Endothelial cell (in vitro differentiated cells): ENCODE measurements around the gene VAMP8. TPM values are rescaled to one million over a fixed set of nuclear protein-coding genes. Genes with fewer than 3 reads are reported as not detected.
"Not testable (repeated sequence)": the region's sequence is repeated elsewhere in the genome, so short reads cannot be mapped to it uniquely, and the experiment has no call there.

Experiments
- DNase-seq: peaks from one replicate; pipeline ENCODE4 v3.0.0; 2021; ENCODE audit warnings: low spot score
- H3K27ac Mint-ChIP-seq: one replicate; pipeline ENCODE4 v1.8.0; 2021; ENCODE audit warnings: mixed read lengths, inconsistent platforms; ENCODE audit not compliant: unreplicated experiment
- H3K27me3 Mint-ChIP-seq: one replicate; pipeline ENCODE4 v1.8.0; 2021; ENCODE audit warnings: mild to moderate bottlenecking, moderate library complexity, mixed read lengths, inconsistent platforms; ENCODE audit not compliant: unreplicated experiment
- H3K36me3 Mint-ChIP-seq: one replicate; pipeline ENCODE4 v1.8.0; 2021; ENCODE audit warnings: mild to moderate bottlenecking, low read depth, mixed read lengths, inconsistent platforms; ENCODE audit not compliant: unreplicated experiment
- H3K4me1 Mint-ChIP-seq: one replicate; pipeline ENCODE4 v1.8.0; 2021; ENCODE audit warnings: mild to moderate bottlenecking, mixed read lengths, inconsistent platforms; ENCODE audit not compliant: unreplicated experiment
- H3K4me3 Mint-ChIP-seq: one replicate; pipeline ENCODE4 v1.8.0; 2021; ENCODE audit warnings: mild to moderate bottlenecking, mixed read lengths, inconsistent platforms; ENCODE audit not compliant: unreplicated experiment
- H3K9me3 Mint-ChIP-seq: one replicate; pipeline ENCODE4 v1.8.0; 2021; ENCODE audit warnings: mixed read lengths, inconsistent platforms; ENCODE audit not compliant: unreplicated experiment
- total RNA-seq: library from RNA; stranded (reverse); fragmentation: NEBNext Ultra II Directional; extraction: Animal tissue kit (Norgen Biotek cat#: 25700); gene quantifications from one replicate; pipeline ENCODE4 v1.2.1, GENCODE V29; 2021; ENCODE audit not compliant: unreplicated experiment
- TF ChIP-seq, protein P1 (sequence below): fragments of 200-600 bp; sonication (generic); IDR thresholded peaks from one replicate; pipeline ENCODE4 v1.5.0; 2021; ENCODE audit warnings: antibody characterized with exemption; ENCODE audit not compliant: unreplicated experiment

Gene VAMP8
- total RNA-seq, 1 donor from 2014 or later = 225 TPM

- Mint-ChIP-seq H3K9me3 (no peaks in the 10 kb centered on the region), H3K36me3 (peaks cover 7% of the 10 kb centered on the region), H3K27ac (no peak overlapping the region), H3K4me1 (peaks cover 13% of the 10 kb centered on the region), H3K4me3 (peak overlapping the region; percentile 65), H3K27me3 (peaks cover 14% of the 10 kb centered on the region)
- TF ChIP-seq, protein P1, sequence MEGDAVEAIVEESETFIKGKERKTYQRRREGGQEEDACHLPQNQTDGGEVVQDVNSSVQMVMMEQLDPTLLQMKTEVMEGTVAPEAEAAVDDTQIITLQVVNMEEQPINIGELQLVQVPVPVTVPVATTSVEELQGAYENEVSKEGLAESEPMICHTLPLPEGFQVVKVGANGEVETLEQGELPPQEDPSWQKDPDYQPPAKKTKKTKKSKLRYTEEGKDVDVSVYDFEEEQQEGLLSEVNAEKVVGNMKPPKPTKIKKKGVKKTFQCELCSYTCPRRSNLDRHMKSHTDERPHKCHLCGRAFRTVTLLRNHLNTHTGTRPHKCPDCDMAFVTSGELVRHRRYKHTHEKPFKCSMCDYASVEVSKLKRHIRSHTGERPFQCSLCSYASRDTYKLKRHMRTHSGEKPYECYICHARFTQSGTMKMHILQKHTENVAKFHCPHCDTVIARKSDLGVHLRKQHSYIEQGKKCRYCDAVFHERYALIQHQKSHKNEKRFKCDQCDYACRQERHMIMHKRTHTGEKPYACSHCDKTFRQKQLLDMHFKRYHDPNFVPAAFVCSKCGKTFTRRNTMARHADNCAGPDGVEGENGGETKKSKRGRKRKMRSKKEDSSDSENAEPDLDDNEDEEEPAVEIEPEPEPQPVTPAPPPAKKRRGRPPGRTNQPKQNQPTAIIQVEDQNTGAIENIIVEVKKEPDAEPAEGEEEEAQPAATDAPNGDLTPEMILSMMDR = no peak
- no peak for DNase-seq
Measured at GRCh38 chr2:85613717-85614515, 36.5 kb downstream of the VAMP8 start.

- H3K36me3 Mint-ChIP-seq = peaks cover 12% of the 10 kb centered on the region
- not testable (repeated sequence) for DNase-seq, H3K9me3 Mint-ChIP-seq, H3K27ac Mint-ChIP-seq
- H3K4me1 Mint-ChIP-seq = peaks cover 15% of the 10 kb centered on the region
- peaks cover 12% of the 10 kb centered on the region for H3K27me3 Mint-ChIP-seq
- H3K4me3 Mint-ChIP-seq = peak overlapping the region; percentile 47
Measured at GRCh38 chr2:85614757-85615156, 37.4 kb downstream of the VAMP8 start.

DNA sequence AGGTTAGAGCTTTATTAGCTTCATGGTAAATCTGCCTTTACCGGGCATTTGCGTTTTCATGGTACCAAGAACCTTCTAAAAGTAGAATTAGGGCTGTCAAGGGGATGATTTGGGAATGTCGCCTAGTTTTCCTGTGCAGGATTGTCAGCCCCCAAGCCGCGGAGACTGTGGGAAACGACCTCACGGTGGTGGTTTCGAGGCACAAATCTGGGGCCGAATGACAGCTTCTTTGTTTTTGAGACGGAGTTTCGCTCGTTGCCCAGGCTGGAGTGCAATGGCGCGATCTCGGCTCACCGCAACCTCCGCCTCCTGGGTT is 38.0 kb downstream of the VAMP8 start:
- Mint-ChIP-seq H3K36me3 (peaks cover 9% of the 10 kb centered on the region), H3K27ac (no peak overlapping the region), H3K4me3 (peak overlapping the region; percentile 93), H3K9me3 (no peaks in the 10 kb centered on the region), H3K4me1 (peaks cover 12% of the 10 kb centered on the region), H3K27me3 (peaks cover 12% of the 10 kb centered on the region)
- TF ChIP-seq, protein P1 = no peak
- no peak for DNase-seq

DNA sequence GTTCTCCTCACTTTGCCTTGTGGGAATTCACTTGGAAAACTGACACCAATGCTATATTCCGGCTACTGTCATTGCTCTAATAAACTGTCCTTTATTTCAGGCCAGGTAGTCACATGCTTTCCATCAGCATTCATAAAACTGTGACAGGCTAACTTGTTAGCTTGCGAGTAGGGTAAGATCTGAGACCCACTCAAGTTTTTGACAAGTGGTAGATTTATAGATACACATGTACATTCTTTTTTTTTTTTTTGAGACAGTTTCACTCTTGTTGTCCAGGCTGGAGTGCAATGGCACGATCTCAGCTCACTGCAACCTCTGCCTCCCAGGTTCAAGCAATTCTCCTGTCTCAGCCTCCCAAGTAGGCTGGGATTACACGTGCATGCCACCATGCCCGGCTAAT is 40.3 kb downstream of the VAMP8 start:
- DNase-seq, H3K9me3 Mint-ChIP-seq, H3K4me1 Mint-ChIP-seq: not testable (repeated sequence)
- H3K4me3 Mint-ChIP-seq = peak overlapping the region; percentile 93
- H3K36me3 Mint-ChIP-seq = peaks cover 15% of the 10 kb centered on the region
- H3K27me3 Mint-ChIP-seq = peaks cover 11% of the 10 kb centered on the region
- peak overlapping the region; percentile 36 for H3K27ac Mint-ChIP-seq

GRCh38 chr2:85619617-85620016 is 42.2 kb downstream of the VAMP8 start:
- Mint-ChIP-seq H3K27me3 (peaks cover 3% of the 10 kb centered on the region), H3K36me3 (peaks cover 30% of the 10 kb centered on the region), H3K27ac (no peak overlapping the region), H3K4me3 (no peak overlapping the region), H3K4me1 (peaks cover 7% of the 10 kb centered on the region), H3K9me3 (no peaks in the 10 kb centered on the region)
- TF ChIP-seq, protein P1 = no peak
- DNase-seq = no peak

DNA sequence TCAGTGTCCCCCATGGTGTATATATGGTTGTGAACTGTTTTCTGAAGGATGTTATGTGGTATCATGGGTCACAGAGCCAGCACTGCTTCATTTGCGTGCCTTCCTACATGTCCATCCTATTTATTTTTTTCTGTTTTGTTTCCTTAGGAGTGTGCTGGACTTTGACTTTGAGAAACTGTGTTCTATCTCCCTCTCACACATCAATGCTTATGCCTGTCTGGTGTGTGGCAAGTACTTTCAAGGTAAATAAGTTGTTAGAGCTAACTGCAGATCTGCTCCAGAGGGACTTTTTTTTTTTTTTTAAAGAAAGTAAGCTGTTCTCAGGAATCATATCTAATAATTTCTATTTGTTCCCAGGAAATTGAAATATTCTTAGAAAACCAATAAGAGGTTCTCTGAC is 44.0 kb downstream of the VAMP8 start:
- H3K27ac Mint-ChIP-seq = no peak overlapping the region
- TF ChIP-seq, protein P1 = no peak
- H3K27me3 Mint-ChIP-seq = peaks cover 3% of the 10 kb centered on the region
- H3K4me3 Mint-ChIP-seq = no peak overlapping the region
- DNase-seq = no peak
- H3K4me1 Mint-ChIP-seq = peaks cover 7% of the 10 kb centered on the region
- peaks cover 38% of the 10 kb centered on the region for H3K36me3 Mint-ChIP-seq
- H3K9me3 Mint-ChIP-seq = no peaks in the 10 kb centered on the region
